Muscle layer of colon (tissue), 2 donors: ENCODE results near the gene SPHK2.
"Not testable (repeated sequence)": the region's sequence is repeated elsewhere in the genome, so short reads cannot be mapped to it uniquely, and the experiment has no call there.

Experiments used
- H3K27ac ChIP-seq: one replicate; pipeline ENCODE4 v1.7.0; 2013; ENCODE audit warnings: low read depth, mild to moderate bottlenecking, low read length, moderate library complexity
- H3K27me3 ChIP-seq, 2 donors: one replicate each; pipeline ENCODE4 v1.7.0; 2013; ENCODE audit warnings: low read length in 2 of 2, mild to moderate bottlenecking in 2 of 2; ENCODE audit not compliant: insufficient read depth in 2 of 2, control insufficient read depth in 1 of 2
- H3K36me3 ChIP-seq: one replicate; pipeline ENCODE4 v1.7.0; 2013; ENCODE audit warnings: mild to moderate bottlenecking, low read length; ENCODE audit not compliant: insufficient read depth
- H3K4me1 ChIP-seq: one replicate; pipeline ENCODE4 v1.7.0; 2013; ENCODE audit warnings: mild to moderate bottlenecking, low read length; ENCODE audit not compliant: insufficient read depth
- H3K4me3 ChIP-seq, 2 donors: one replicate each; pipeline ENCODE4 v1.7.0; 2013; ENCODE audit warnings: low read length in 2 of 2, low read depth in 1 of 2, mild to moderate bottlenecking in 1 of 2, moderate library complexity in 1 of 2
- H3K9ac ChIP-seq: one replicate; pipeline ENCODE4 v1.7.0; 2013; ENCODE audit warnings: low read length
- H3K9me3 ChIP-seq: one replicate; pipeline ENCODE4 v1.7.0; 2013; ENCODE audit warnings: mild to moderate bottlenecking, low read length
- donor health status: abdominal sarcoma.
- donor health status: Adenocarcinoma of cecum.

SPHK2 gene

DNA sequence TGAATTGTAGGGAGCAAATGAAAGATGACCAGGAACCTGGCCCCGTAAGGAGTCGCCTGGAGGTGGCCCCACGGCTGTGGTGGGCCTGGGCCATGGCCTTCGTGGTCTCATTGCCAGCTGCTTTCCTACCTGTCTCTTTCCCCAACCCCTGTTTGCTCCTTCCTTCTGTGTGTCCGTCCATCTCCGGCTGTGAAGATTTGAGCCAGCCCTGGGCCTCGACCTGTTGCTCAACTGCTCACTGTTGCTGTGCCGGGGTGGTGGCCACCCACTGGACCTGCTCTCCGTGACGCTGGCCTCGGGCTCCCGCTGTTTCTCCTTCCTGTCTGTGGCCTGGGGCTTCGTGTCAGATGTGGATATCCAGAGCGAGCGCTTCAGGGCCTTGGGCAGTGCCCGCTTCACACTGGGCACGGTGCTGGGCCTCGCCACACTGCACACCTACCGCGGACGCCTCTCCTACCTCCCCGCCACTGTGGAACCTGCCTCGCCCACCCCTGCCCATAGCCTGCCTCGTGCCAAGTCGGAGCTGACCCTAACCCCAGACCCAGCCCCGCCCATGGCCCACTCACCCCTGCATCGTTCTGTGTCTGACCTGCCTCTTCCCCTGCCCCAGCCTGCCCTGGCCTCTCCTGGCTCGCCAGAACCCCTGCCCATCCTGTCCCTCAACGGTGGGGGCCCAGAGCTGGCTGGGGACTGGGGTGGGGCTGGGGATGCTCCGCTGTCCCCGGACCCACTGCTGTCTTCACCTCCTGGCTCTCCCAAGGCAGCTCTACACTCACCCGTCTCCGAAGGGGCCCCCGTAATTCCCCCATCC is 9.4 kb downstream of the SPHK2 start:
- H3K36me3 ChIP-seq, result peaks cover 43% of the 10 kb centered on the region
- H3K9ac ChIP-seq, result no peak overlapping the region
- H3K27me3 ChIP-seq, result no peaks in the 10 kb centered on the region
- H3K4me1 ChIP-seq, result peaks cover 54% of the 10 kb centered on the region
- peak overlapping the region; percentile 41 for H3K27ac ChIP-seq
- no peaks in the 10 kb centered on the region for H3K9me3 ChIP-seq
- H3K4me3 ChIP-seq, result no peak overlapping the region

DNA sequence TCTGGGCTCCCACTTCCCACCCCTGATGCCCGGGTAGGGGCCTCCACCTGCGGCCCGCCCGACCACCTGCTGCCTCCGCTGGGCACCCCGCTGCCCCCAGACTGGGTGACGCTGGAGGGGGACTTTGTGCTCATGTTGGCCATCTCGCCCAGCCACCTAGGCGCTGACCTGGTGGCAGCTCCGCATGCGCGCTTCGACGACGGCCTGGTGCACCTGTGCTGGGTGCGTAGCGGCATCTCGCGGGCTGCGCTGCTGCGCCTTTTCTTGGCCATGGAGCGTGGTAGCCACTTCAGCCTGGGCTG is 9.9 kb downstream of the SPHK2 start:
- no peak overlapping the region for H3K4me3 ChIP-seq
- no peak overlapping the region for H3K9ac ChIP-seq
- H3K9me3 ChIP-seq, result no peaks in the 10 kb centered on the region
- H3K36me3 ChIP-seq, result peaks cover 44% of the 10 kb centered on the region
- H3K4me1 ChIP-seq, result peaks cover 57% of the 10 kb centered on the region
- H3K27ac ChIP-seq, result peak overlapping the region; percentile 41
- H3K27me3 ChIP-seq, result no peaks in the 10 kb centered on the region

DNA sequence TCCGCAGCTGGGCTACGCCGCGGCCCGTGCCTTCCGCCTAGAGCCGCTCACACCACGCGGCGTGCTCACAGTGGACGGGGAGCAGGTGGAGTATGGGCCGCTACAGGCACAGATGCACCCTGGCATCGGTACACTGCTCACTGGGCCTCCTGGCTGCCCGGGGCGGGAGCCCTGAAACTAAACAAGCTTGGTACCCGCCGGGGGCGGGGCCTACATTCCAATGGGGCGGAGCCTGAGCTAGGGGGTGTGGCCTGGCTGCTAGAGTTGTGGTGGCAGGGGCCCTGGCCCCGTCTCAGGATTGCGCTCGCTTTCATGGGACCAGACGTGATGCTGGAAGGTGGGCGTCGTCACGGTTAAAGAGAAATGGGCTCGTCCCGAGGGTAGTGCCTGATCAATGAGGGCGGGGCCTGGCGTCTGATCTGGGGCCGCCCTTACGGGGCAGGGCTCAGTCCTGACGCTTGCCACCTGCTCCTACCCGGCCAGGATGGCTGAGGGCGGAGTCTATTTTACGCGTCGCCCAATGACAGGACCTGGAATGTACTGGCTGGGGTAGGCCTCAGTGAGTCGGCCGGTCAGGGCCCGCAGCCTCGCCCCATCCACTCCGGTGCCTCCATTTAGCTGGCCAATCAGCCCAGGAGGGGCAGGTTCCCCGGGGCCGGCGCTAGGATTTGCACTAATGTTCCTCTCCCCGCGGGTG is 10.4 kb downstream of the SPHK2 start:
- no peak overlapping the region for H3K9ac ChIP-seq
- peak overlapping the region; percentile 41 for H3K27ac ChIP-seq
- H3K36me3 ChIP-seq, result peaks cover 44% of the 10 kb centered on the region
- H3K4me1 ChIP-seq, result peaks cover 54% of the 10 kb centered on the region
- H3K27me3 ChIP-seq, result no peaks in the 10 kb centered on the region
- H3K4me3 ChIP-seq, result no peak overlapping the region
- no peaks in the 10 kb centered on the region for H3K9me3 ChIP-seq

DNA sequence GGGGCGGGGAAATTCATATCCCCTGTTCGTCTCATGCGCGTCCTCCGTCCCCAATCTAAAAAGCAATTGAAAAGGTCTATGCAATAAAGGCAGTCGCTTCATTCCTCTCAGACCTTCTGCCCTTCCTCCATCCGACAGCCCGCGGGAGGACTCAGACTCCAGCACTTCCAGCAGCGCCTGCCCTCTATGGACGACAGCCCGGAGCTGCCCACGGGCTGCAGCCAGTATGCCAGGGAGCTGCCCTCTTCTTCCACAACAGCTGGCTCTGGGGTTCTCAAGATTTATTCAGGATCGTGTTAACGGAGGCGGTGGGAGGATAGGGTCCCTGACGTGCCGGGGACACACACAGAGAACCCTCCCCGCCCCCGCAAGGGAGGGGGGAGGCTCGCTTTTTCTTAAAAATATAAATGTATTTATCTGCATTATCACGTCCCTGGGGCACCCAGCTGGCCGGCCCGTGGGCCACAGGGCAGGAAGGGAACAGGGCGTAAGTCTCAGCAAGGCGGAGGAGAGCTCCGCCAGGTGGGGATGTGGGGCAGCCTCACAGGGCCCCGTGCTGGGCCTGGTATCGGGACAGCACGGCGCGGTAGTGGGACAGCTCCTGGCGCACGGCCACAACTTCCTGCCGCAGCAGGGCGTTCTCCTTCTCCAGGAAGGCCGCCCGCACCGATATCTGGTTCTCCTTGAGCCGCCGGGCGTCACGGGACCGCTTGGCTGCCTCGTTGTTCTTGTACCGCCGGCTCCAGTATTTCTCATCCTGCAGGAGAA is 11.2 kb downstream of the SPHK2 start:
- Histone ChIP-seq H3K4me3 (no peak overlapping the region), H3K9ac (no peak overlapping the region), H3K9me3 (no peaks in the 10 kb centered on the region), H3K4me1 (peaks cover 54% of the 10 kb centered on the region), H3K27ac (peak overlapping the region; percentile 41), H3K36me3 (peaks cover 44% of the 10 kb centered on the region), H3K27me3 (no peaks in the 10 kb centered on the region)

DNA sequence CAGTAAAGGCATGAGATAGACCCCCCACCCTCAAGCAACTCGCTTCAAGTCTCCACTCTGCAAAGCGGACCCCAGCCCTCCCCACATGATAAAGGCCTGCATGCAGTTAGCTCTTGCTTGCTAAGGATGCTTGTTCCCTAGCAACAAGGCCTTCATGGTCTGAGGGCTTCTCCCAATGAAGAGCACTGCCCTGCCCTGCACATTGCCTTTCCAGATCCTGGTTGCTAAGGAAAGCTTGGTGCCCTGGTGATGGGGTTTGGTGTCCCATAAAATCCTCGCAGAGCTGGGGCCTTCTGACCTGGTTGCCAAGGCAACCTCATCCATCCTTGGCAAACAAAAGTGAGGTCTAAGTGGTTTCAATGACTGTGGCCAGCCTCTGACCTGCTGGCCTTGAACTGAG is 11.9 kb downstream of the SPHK2 start:
- H3K27ac ChIP-seq, result no peak overlapping the region
- peaks cover 54% of the 10 kb centered on the region for H3K4me1 ChIP-seq

DNA sequence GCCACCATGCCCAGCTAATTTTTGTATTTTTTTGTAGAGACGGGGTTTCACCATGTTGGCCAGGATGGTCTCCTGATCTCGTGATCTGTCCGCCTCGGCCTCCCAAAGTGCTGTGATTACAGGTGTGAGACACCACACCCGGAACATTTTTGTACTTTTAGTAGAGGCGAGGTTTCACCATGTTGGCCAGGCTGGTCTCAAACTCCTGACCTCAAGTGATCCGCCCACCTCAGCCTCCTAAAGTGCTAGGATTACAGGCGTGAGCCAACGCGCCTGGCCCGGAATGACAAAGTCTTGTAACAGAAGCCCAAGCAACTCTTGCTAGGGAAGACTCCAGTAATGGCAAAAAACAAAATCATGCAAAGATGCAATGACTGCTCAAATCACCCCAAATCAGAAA is 13.0 kb downstream of the SPHK2 start:
- H3K36me3 ChIP-seq, result peaks cover 41% of the 10 kb centered on the region
- H3K27me3 ChIP-seq, H3K9me3 ChIP-seq, H3K27ac ChIP-seq, H3K9ac ChIP-seq: not testable (repeated sequence)
- H3K4me3 ChIP-seq, result peak overlapping the region in 1 of 2 donors; percentile 2
- H3K4me1 ChIP-seq, result peaks cover 54% of the 10 kb centered on the region

More for the DNA sequence above, 11.9 kb downstream of the SPHK2 start:
- Histone ChIP-seq H3K9ac (no peak overlapping the region), H3K36me3 (peaks cover 44% of the 10 kb centered on the region), H3K27me3 (no peaks in the 10 kb centered on the region), H3K4me3 (no peak overlapping the region), H3K9me3 (no peaks in the 10 kb centered on the region)

DNA sequence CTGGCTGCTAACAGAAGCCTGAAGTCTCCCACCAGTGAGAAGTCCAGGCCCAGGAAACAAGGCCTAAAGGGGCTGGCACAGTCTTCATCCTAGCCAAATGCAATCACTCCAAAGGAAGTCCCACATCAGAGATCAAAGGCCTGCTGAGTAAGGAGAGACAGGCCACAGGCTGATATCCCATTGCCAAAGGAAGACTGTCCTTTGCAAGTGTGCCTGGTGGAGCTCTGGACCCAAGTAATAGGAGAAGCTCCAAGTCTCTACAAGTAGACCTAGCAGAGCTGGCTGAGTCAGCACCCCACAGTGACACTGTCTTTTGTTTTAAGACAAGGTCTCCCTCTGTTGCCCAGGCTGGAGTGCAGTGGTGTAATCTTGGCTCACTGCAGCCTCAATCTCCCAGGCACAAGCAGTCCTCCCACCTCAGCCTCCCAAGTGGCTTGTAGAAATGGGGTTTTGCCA is 13.4 kb downstream of the SPHK2 start:
- Histone ChIP-seq H3K9me3 (no peaks in the 10 kb centered on the region), H3K27ac (no peak overlapping the region), H3K9ac (no peak overlapping the region), H3K4me1 (peaks cover 54% of the 10 kb centered on the region), H3K27me3 (no peaks in the 10 kb centered on the region), H3K4me3 (peak overlapping the region in 1 of 2 donors; percentile 2), H3K36me3 (peaks cover 39% of the 10 kb centered on the region)

DNA sequence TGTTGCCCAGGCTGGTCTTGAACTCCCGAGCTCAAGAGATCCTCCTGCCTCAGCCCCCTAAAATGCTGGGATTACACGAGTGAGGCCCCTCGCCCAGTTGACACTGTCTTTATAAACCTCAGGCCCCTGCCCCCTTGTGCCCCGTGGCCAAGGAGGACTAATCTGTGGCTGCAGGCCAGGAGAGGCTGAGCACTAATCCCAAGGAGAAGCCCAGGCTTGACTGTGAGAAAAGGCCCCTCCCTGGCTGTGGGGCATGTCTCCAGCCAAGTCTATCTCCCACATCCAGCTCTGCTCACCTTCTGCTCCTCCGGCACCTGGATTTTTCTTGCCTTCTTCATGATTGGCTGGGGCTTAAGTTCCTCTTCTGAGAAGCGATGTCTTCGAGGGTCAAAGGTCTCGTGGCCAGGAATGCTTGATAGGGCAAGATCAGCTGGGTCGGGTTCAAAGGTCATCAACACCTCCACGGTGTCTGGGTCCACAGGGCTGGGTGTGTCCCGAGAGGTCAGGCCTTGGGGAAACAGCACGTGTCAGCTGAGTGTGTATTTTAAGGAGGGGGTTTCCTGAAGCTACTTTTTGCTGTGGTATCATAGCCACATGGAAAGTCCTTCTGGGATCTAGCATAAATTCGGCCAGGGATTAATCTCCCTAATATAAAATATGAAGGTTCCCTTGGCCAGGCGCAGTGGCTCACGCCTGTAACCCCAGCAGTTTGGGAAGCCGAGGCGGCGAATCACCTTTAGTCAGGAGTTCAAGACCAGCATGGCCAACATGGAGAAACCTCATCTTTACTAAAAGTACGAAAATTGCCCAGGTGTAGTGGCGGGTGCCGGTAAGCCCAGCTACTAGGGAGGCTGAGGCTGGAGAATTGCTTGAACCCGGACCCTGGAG is 14.1 kb downstream of the SPHK2 start:
- H3K4me1 ChIP-seq, result peaks cover 55% of the 10 kb centered on the region
- peak overlapping the region; percentile 15 to 91 for H3K4me3 ChIP-seq
- peak overlapping the region; percentile 29 for H3K9ac ChIP-seq
- no peak overlapping the region for H3K27ac ChIP-seq
- H3K36me3 ChIP-seq, result peaks cover 39% of the 10 kb centered on the region
- no peaks in the 10 kb centered on the region for H3K9me3 ChIP-seq
- no peaks in the 10 kb centered on the region for H3K27me3 ChIP-seq

DNA sequence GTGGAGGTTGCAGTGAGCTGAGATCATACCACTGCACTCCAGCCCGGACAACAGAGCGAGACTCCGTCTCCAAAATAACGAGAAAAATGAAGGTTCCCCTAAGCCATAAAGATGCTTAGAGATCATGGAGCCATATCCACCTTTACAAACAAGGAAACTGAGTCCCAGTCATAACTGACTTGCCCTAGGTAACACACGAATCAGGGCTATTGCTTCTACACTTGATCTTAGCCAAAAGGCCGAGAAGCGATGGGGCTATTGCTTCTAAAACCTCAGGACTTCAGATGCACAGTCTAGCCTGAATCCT is 14.7 kb downstream of the SPHK2 start:
- Histone ChIP-seq H3K9me3 (no peaks in the 10 kb centered on the region), H3K4me3 (peak overlapping the region; percentile 0 to 91), H3K4me1 (peaks cover 61% of the 10 kb centered on the region), H3K27me3 (no peaks in the 10 kb centered on the region), H3K36me3 (peaks cover 39% of the 10 kb centered on the region), H3K27ac (peak overlapping the region; percentile 4), H3K9ac (peak overlapping the region; percentile 29)

DNA sequence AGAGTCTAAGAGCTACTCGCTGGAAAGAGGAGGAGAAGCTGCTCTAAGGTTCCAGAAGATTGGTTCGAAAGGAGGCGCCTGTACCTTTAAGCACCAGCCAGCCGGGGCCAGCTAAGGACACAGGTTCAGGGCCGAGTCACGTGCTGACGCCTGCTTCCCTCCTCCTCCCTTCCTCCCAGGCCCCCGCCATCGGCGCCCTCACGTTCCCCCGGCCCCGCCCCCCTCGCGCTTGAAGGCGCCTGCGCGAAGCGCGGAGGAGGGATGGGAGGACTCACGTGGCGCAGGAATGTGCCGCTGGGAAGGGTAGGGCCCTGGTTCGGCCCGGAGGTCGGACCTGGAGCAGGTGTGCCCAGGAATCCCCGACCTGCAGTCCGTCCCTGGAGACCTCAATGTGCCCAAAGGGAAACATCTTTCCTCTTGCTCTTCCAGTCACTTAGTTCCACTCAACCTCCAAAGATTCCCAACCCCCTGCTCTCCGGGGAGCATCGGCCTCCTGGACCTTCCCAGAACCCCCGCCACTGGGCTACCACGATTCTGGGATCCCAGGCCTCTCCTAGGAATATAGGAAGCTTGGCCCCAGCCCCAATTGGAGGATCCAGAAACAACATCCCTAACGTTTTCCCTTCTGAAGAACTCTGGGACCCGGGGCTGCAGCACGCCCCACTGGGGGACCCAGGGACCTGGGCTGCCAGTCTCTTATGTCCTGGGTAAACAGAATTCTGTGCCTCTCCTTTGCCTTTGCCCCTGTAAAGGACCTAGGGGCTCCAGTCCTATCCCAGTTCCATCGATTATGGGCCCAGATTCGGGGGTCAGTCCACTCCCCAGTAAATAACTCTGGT is 15.3 kb downstream of the SPHK2 start:
- Histone ChIP-seq H3K9ac (peak overlapping the region; percentile 29), H3K36me3 (peaks cover 39% of the 10 kb centered on the region), H3K4me1 (peaks cover 58% of the 10 kb centered on the region), H3K27me3 (no peaks in the 10 kb centered on the region), H3K4me3 (peak overlapping the region; percentile 2 to 91), H3K27ac (peak overlapping the region; percentile 64), H3K9me3 (no peaks in the 10 kb centered on the region)
